ENCODE results near the gene XDH.

The XDH gene

DNA sequence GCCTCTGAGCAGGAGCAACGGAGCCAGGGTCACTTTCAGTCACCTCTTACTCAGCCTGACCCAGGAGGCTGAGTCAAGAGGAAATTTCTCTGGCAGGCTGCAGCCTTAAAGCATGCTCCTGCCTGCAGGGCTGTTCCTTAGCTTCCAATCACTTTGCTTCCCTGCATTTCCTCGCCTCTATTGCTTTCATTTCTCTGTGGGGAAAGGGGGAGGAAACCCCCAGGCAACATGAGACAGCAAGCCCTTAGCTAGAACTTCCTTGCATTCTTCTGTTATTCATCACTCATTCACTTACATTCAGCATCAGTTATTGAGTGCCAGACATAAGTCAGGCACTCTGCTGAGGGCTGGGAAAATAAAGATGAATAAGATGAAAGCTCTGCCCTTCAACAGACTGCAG is 13.0 kb downstream of the XDH start:
- DNase-seq: no peak

DNA sequence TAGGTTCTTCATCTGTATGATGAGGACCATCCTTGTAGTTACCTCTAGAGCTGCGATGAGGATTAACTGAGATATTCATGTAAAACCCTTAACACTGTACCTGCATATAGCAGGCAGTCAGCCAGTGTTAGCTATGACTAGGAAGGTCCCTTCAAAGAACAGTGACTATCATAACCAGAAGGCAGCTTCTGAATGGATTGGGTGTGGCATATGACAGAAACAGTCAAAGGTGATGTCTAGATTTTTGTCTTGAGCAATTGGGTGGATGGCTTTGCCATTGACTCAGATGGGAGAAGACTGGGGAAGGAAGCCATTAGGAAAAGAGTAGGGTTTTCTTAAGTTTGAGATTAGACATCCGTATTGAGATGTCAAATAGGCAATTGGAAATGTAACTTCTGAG is 15.7 kb downstream of the XDH start:
- DNase-seq: no peak

DNA sequence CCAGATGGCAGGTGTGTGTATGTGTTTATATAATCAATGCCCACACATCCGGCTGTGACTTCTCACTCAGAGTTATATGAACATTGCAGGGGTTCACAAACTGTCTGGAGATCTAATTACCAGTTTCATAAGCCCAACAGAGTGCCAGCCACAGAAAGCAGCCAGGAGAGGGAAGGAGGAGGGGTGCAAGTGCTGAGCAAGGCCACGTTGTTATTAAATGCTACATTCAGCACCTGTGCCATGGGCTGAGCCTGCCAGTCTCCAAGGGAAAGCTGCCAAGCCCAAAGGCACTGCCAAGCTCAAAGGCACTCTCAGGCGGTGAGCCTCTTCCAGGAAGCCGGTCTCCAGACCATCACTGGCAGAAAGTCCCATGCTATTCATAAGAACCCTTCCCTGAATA is 17.4 kb downstream of the XDH start:
- DNase-seq: no peak

DNA sequence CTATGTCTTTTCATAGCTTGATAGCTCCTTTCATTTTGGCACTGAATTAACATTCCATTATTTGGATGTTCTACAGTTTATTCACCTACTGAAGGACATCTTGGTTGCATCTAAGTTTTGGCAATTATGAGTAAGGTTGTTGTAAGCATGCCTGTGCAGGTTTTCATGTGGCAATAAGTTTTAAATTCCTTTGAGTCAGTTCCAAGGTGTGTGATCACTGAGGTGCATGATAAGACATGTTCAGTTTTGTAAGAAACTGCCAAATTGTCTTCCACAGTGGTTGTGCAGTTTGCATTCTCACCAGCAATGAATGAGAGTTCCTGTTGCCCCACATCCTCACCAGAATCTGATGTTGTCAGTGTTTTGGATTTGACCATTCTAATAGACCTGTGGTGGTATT is 24.2 kb downstream of the XDH start:
- no peak for DNase-seq

- DNase-seq: no peak
Observed at GRCh38 chr2:31388736-31389135, 25.8 kb downstream of the XDH start.

DNA sequence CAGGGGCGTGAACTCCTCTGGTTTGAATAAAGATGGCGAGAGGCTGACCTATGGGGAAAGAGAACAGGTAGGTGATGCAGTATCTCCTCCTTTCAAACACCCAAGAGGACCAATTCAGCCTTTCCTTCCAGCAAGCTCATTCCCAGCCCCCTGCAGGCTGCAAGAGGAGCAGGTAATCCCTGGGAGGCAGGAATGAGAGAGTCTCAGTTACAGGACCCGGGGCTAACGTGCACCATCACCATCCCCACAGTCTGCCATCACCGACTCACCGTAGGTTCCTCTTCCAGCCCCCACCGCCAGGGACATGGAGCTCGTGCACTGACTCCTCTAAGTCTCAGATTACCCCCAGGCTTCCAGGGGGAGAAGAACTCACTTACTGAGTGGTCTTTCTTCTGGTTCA is 26.7 kb downstream of the XDH start:
- DNase-seq: no peak

DNA sequence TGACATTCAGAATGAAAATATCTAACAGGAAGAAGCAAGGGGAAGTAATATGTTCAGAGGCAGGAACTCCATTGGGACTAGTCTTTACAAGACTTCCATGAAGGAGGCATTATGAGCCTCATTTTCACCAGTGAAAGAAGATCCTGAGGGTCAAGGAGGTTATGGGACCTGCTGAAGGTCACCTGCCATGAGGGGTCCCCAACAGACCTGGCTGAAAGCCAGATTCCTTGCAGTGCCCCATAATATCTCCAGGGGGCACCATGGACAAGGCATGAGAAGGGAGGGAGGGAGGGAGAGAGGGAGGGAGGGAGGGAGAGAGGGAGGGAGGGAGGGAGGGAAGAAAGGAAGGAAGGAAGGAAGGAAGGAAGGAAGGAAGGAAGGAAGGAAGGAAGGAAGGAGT is 27.9 kb downstream of the XDH start:
- no peak for DNase-seq

DNA sequence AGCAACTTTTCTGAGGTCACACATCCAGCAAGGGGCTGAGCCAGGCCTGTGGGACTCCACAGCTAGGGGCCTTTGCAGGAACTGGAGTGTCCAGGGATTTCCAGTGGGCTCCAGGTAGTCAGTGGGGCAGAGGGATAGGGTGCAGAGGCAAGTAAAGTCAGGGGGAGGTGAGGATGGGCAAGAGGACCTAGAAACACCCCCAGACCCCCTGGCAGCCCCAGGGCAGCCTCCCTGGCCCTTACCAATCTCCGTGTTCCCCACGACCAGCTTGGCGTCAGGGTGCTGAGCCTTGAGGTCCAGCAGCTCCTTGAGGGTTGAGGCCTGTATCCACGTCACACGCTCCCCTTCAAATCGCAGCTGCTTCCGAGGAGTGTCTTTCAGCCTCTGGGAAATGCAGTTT is 28.4 kb downstream of the XDH start:
- no peak for DNase-seq

GRCh38 chr2:31384771-31385276 is 29.7 kb downstream of the XDH start:
- no peak for DNase-seq

- DNase-seq: no peak
Observed at GRCh38 chr2:31384351-31384750, 30.2 kb downstream of the XDH start.

DNA sequence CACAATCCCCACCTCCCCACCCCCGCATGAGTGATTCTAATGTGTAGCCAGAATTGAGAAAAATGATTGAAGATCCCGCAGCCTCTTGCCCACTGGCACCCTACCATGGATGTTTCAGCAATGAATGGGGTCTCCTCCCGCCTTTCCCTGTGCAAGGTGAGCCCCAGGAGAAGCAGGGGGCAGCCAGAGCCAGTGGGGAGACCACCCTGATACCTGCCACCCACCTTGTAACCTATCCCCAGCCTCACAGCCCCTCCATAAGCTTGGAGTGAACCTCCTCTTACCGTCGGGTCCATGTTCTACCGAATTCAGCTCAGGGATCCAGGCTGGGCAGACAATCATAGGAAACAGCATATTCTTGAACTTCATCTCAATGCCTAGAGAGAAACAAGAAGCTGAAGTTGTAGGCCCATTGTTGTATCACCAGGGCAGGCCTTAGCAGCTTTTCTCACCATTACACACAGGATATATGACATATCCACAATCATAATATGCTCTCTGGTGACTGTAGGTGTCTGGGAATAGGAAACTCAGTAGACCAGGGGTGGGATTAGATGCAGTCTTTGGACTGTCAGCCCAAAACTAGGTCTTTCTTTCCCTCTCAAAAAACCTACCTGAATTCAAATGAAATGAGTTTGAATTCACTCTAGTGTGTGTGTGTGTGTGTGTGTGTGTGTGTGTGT is 30.9 kb downstream of the XDH start:
- DNase-seq: no peak

DNA sequence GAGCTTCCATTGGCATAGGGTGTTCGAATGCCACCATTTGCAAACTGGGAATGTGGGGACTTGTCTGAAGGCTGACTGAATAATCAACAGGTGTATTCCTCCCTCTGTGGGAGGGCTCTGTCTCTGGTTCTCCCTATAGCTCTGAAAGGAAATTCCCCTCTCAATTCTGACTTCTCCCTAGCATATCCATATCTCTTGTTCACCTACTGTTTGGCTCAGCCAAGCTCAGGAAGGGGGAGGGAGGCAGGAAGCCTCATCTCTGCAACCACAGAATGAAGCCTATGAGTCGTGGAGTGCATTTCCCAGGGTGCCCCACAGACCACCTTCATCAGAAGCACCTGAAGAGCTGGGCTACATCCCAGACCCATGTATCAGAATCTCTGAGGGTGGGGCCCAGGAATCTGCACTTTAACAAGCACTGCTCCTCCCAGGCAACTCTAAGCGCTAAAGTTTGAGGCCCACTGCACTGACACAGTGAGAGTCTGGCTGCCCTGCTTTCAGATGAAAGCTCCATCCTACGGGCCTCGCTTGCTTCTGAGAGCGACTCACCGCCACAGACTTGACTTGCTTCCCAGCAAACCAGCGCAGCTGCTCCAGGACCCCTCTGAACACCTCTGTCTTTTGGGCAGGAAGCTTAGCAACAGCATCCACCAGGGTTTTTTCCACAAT is 32.0 kb downstream of the XDH start:
- no peak for DNase-seq

DNA sequence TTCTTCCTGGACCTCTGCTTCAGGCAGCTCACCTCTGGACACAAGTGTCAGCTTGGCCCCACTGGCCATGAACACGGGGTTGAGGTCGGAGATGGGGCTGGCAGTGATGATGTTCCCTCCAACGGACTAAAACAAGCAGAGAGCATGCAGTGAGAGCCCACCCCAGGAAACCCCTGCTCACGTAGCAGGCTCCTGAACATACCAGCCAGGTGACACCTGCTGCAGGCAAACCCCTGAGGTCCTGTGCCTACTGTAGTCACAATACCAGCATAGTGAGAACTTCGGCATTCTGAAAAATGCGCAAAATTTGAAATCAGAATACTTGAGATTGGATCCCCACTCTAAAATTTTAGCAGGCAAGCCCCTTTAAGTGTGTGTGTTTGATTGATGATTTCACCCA is 32.9 kb downstream of the XDH start:
- no peak for DNase-seq

DNA sequence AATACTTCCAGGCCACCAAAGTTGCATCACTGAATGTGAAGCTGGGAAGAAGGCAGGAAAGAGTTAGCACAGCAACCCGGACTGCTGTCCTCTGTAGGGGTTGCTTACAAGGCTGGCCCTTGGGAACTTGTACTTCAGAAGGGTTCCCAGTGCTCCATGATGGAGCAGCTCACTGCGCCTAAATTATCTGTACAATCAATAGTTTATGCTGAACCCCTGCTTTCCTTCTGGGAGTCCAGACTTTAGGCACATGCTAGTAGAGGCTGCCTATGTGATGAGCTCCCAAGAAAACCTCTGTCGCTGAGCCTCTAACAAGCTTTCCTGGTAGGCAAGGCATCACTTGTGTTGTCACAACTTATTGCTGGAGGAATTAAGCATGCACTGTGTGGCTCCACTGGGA is 34.3 kb downstream of the XDH start:
- no peak for DNase-seq

GRCh38 chr2:31379747-31380146 is 34.8 kb downstream of the XDH start:
- no peak for DNase-seq

DNA sequence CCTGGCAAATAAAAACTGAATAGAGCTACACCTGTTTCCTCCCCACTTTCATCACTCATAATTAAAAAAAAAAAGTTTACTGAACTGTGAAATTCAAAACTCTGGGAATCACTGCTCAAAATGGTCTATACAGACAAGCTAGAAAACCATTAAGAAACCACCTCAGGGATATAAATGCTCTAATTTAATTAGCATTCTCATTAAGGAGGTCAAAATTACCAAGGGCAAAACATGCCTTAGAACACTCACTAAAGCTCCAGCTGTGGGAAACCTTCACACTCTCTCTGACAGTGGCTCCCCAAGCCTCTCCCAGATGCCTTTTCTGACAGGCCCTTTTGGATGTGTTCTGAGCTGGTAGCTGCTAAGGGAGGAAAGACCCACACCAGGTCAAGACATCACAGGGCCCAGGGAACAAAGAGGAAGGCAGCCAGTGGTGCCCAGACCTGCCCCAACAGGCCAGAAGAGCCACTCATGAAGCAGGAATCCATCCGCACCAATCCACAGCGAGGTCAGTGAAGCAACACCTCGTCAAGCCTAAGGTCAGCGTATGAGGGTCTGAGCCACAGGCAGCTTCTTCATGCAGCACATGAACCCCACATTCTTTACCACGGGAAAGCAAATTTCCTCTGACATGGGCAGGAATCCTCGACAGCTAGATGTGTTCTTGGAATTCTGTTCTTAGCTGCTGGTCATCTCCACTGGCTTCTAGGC is 35.6 kb downstream of the XDH start:
- DNase-seq: no peak

DNA sequence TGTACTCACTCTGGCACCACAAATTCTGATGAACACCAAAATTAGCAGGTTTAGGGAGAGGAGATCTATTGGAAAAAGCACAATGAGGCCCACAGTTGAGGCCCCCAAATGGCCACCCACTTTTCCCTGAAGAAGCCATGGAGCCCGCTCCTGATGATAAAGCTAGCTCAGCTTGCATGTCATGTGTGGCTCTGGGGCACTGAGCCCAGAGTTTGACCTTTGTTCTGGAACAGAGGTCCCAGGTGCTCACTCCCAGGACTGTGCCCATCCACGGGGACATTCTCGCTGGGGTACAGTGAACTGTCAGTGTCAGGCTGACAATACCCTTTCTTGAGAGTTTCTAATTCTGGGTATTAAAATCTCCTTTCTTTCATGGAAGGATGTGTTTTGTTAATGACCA is 36.2 kb downstream of the XDH start:
- no peak for DNase-seq

DNA sequence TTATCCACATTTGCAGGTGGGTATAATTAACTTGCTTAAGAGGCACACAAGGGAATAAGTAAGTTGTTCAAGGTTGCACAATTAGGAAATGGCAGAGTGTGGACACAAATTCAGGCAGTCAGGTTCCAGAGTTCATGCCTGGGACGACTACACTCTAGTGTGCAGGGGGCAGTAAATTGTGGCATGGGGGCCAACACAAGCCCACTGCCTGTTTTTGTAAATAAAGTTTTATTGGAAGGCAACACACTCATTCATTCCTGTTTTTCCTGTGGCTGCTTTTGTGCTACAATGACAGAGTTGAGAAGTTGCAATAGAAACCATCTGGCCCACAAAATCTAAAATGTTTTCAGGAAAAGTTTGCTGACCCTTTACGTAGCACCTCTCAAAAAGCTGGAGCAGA is 41.4 kb downstream of the XDH start:
- no peak for DNase-seq

DNA sequence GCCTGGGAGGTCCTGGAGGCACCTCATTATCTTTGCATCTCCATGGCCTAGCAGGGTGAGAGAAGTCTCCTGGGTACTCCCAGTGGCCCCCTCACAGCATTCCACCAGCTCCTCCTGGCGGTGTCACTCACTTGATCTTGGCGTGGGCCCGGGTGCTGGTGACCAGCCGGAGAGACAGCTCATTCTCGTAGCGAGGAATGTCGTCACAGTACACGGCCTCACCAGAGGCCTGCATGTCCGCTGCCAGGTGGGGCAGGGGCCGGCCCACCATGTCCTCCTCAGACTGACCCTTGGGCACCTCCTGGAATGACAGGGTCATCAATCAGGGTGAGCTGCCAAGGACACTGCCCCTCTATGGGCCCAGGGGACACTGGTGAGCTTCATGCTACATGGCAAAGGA is 42.4 kb downstream of the XDH start:
- no peak for DNase-seq

GRCh38 chr2:31371691-31372090 is 42.9 kb downstream of the XDH start:
- DNase-seq: no peak

GRCh38 chr2:31366733-31367132 is 47.8 kb downstream of the XDH start:
- no peak for DNase-seq

DNA sequence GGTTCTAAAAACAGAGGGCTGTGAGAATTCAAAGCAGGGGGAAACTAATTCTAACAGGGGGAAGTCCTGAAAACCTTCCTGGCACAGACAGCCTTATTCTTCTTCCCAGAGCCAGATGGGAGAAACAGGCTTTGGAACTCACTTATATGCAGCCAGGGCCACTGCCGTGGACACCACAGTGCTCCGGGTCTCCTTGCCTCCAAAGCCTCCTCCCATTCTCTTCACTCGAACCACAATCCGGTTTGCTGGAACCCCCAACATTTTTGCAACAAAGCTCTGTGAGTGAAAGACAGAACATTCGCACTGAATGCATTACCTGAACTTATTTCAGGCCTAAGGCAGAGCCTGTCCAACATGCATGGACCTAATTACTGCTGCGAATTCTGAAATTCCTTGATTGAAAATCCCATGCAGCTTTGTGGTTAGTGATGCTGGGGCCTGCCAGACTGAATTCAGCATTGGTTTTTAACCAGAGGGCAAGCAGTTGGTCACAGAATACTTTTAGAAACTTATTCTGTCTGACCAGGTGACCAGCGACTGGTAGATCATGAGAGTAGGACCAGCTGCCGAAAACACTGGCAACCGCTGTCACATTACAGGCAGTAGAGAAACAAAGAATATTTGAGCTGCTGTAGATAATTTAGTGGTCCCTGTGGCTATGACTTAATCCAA is 48.6 kb downstream of the XDH start:
- DNase-seq: no peak

GRCh38 chr2:31365348-31365747 is 49.2 kb downstream of the XDH start:
- DNase-seq: no peak

Data from bone marrow (tissue), 2 donors.